GM23248 (cell line): ENCODE results near the gene SEZ6L2.

Experiments used
- EZH2 ChIP-seq: fragments of 200-600 bp; sonication (generic); IDR thresholded peaks from 2 replicates; pipeline ENCODE4 v1.6.1; 2018; ENCODE audit warnings: antibody characterized with exemption, mild to moderate bottlenecking; ENCODE audit not compliant: insufficient read depth, poor library complexity, severe bottlenecking
- EZH2phosphoT487 ChIP-seq: fragments of 200-600 bp; sonication (generic); IDR thresholded peaks from 2 replicates; pipeline ENCODE4 v1.6.1; 2018; ENCODE audit warnings: antibody characterized with exemption, moderate library complexity, mild to moderate bottlenecking, low read depth; ENCODE audit not compliant: insufficient read depth

DNA sequence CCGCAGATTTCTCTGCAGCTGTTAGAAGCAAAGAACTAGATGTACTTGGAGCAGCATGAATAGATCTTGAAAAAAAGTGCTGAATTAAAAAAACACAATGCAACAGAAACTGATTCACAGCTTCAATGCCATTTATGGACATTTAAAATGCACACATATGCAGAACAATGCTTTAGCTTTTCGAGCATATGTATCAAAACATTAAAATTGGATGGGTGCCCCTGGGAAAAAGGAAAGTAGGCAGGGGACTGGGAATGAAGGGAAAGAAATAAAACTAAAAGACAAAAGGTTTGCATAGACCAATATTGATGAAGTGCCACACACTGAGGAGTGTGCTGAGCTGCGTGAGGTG is 21.7 kb upstream of the SEZ6L2 start:
- TF ChIP-seq EZH2phosphoT487 (no peak), EZH2 (no peak)
